Body of pancreas (tissue), 4 donors: ENCODE measurements around the gene PHAF1.

ENCODE experiments used
- POLR2A ChIP-seq, 3 donors: fragments of 450-650 bp; IDR thresholded peaks; one replicate each; pipeline ENCODE4 v1.6.1; 2016; ENCODE audit warnings: antibody characterized with exemption in 3 of 3, mild to moderate bottlenecking in 2 of 3
- TF ChIP-seq, protein P1 (sequence below), 7 experiments: fragments of 450-650 bp in 4 of 7; fragments of 200-600 bp in 3 of 7; sonication (generic) in 3 of 7; IDR thresholded peaks; one replicate each; pipeline ENCODE4 v1.5.1; 2016 to 2019; ENCODE audit warnings: antibody characterized with exemption in 7 of 7

DNA sequence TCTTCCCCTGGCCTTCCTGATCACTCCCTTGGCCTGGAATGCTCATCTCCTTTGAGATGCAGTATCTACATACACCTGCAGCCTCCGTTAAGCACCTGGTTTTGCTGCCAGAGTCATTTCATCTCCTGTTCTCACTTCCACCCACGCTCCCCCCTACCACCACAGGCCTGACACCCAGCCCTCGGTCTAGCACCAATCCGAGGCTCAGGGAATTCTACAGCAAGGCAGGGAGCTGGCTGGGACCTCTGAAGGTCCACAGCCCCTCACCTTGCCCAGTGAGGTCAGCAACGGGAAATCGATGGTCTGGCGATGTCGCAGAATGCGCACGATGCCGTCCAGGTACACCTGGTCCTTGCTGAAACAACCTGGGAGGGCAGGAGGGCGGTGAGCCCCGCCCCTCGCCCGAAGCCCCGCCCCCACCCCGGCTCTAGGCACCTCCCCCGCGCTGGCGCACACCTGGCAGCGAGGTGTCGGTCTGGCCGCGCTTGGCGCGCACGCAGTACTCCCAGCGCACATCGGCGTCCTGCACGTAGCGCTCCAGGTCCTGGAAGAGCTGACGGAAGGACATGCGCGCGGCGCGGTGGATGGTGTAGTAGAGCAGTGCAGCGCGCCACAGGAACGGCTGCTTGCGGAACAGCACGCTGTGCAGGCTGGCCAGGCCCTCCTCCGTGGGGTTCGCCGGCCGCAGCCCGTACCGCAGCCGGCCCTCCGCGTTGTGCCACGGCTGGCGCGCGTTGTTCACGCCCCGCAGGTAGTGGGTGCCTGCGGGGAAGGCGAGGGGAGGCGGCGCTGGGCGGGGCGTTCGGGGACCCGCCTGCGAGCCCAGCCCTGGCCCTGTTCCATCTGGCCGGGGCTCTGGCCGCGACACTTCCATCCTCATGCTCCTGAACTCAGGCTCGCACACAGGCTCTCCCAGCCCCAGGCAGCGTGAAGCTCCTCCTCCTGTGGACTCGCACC lies 68.3 kb downstream of the PHAF1 start:
- TF ChIP-seq POLR2A (IDR thresholded peaks at IDR 0.05): peak; percentile 61 to 77 (median 73)
- TF ChIP-seq, protein P1, sequence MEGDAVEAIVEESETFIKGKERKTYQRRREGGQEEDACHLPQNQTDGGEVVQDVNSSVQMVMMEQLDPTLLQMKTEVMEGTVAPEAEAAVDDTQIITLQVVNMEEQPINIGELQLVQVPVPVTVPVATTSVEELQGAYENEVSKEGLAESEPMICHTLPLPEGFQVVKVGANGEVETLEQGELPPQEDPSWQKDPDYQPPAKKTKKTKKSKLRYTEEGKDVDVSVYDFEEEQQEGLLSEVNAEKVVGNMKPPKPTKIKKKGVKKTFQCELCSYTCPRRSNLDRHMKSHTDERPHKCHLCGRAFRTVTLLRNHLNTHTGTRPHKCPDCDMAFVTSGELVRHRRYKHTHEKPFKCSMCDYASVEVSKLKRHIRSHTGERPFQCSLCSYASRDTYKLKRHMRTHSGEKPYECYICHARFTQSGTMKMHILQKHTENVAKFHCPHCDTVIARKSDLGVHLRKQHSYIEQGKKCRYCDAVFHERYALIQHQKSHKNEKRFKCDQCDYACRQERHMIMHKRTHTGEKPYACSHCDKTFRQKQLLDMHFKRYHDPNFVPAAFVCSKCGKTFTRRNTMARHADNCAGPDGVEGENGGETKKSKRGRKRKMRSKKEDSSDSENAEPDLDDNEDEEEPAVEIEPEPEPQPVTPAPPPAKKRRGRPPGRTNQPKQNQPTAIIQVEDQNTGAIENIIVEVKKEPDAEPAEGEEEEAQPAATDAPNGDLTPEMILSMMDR (IDR thresholded peaks at IDR 0.05): peak in 4 of 7 experiments; percentile 23 to 38 (median 36)
